Nucleus accumbens (tissue), 56 donors: ENCODE measurements around the gene SEPTIN7.

Source experiments
- DNase-seq, 56 donors: peaks; one replicate each; lab custom pipeline; 2025; lab: John Stamatoyannopoulos, UW

Gene SEPTIN7

GRCh38 chr7:35785250-35785649, 15.6 kb upstream of the SEPTIN7 start:
- DNase-seq = peak in 2 of 56 donors; percentile 16 to 21

- DNase-seq = no peak
Measured at GRCh38 chr7:35787925-35788324, 12.9 kb upstream of the SEPTIN7 start.

DNA sequence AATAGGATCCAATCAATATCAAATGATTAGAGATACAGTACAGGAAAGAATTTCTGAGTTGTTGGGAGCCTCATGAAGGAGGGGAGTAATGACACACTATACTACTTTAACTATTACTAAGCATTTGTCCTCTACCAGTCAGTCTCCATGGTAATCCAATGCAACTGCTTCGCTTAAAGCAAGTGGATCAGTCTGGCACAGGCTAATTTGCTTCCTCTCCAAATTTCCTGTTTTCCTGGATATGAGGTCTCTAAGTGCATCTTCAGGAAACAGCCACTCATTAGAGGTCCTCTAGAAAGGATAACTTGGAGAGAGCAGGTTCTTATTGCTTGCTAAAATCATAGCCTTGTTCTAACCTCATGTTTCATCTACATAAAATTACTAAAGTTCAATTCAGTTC, 8.4 kb upstream of the SEPTIN7 start:
- DNase-seq = no peak

- no peak for DNase-seq
Measured at GRCh38 chr7:35792873-35793489, 7.9 kb upstream of the SEPTIN7 start.

DNA sequence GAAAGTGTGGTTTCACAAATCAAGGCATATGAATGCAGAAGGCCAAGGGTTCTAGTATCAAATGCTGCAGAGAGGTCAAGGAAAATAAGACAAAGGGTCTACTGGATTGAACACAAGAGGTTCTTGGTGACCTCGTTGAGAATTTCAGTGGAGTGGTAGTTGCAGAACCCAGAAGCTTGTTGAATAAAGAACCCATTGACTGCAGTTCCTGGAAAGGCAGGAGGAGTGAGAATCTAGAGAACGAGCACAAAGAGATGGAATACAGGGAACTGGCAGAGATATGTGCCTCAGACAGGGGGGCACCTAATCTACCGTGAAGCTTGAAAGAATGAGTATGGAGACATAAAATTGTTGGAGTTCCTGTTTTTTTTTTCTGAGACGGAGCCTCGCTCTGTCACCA, 3.5 kb upstream of the SEPTIN7 start:
- DNase-seq = peak in 1 of 56 donors; percentile 23

- peak in 40 of 56 donors; percentile 39 to 96 (median 88) for DNase-seq
Measured at GRCh38 chr7:35799846-35800717, 775 bp upstream of the SEPTIN7 start.

DNA sequence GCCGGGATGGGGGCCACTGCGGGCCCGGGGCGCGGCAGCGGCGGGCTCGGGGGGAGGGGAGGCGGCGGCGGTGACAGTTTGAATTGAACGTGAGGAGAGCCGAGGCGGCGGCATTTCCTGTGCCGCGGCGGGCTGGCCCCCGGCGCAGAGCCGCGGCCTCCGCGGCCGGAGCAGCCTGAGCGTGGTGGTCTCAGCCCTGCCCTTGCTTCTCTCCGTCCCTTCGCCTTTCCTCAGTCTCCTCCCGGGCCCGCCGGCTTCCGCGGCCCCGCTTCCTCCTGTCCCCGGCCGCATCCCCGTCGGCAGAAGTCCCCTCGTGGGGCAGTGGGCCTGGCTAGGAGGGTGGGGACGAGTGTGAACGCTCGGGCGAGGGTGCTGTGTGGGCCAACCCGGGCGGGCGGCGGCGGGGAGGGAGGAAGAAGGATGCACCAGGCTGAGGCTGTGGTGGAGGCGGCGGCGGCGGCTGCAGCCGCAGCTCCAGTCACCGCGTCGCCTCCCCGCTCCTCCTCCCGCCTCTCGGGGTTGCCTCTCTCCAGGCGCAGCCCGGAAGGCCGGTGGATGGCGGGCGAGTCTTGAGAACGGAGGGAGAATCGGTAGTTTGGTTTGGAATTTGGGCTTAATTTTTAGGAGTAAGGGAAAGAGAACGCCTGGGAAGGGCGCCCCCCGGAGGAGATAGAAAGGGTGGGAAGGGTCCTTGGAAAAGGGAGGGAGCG, 690 bp downstream of the SEPTIN7 start:
- peak in 52 of 56 donors; percentile 10 to 86 (median 68) for DNase-seq

GRCh38 chr7:35802102-35802466, 1.2 kb downstream of the SEPTIN7 start:
- DNase-seq = no peak

GRCh38 chr7:35802649-35803048, 1.8 kb downstream of the SEPTIN7 start:
- peak in 1 of 56 donors; percentile 11 for DNase-seq

DNA sequence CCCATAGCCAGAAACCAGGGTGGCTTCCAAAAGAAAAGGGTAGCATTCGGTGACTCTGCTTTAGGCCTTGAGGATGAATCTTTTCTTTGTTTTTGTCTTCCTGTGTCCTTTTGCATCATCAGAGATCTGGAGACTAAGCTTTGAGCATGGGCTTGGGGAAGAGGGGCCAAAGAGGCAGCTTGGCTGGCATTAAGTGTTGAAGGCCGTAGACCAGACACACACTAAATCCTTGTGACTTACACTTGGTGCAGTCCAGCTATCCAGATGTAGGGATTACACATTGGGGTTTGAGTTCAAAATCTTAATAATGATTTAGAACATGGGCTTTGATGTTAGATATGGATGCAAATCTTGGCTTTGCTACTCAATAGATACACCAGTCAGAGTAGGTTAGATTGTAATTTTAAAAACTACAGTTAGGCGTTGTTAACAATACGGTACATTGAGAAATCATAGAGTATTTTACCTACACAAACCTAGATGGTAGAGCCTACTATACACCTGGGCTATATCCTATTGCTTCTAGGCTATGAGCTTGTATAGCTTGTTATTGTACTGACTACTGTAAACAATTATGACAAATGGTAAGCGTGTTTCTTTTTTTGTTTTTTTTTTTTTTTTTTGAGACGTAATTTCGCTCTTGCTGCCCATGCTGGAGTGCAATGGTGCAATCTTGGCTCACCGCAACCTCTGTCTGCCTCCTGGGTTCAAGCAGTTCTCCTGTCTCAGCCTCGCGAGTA, 3.5 kb downstream of the SEPTIN7 start:
- no peak for DNase-seq

- peak in 1 of 56 donors; percentile 11 for DNase-seq
Measured at GRCh38 chr7:35805876-35806275, 5.0 kb downstream of the SEPTIN7 start.

- DNase-seq = no peak
Measured at GRCh38 chr7:35816514-35816913, 15.7 kb downstream of the SEPTIN7 start.

DNA sequence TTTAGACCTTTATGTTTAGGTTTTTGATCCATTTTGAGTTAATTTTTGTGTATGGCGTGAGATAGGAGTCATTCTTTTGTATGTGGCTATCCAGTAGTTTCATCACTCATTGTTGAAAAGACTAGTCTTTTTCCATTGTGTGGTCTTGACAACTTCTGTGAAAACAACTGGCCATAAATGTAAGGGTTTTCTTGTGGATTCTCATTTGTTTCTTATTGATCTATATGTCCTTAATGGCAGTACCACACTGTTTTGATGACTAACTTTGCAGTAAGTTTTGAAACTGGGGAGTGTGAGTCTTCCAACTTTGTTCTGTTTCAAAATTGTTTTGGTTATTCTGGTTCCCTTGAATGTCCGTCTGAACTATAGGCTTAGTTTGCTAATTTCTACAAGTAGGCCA, 16.3 kb downstream of the SEPTIN7 start:
- DNase-seq = no peak

DNA sequence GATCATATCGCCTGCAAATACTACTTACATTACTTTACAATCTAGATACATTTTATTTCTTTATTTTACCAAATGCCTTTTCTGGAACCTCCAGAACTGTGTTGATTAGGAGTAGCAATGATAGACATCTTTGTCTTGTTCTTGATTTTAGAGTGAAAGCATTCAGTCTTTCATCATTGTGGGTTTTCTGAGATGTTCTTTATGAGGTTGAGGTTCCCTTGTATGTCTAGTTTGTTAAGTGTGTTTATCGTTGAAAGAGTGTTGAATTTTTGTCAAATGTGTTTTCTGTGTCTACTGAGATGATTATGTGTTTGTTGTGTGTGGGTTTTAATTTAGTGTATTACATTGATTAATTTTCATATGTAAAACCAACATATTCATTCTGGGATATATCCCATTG, 17.1 kb downstream of the SEPTIN7 start:
- no peak for DNase-seq

GRCh38 chr7:35818513-35818912, 17.7 kb downstream of the SEPTIN7 start:
- DNase-seq = no peak

DNA sequence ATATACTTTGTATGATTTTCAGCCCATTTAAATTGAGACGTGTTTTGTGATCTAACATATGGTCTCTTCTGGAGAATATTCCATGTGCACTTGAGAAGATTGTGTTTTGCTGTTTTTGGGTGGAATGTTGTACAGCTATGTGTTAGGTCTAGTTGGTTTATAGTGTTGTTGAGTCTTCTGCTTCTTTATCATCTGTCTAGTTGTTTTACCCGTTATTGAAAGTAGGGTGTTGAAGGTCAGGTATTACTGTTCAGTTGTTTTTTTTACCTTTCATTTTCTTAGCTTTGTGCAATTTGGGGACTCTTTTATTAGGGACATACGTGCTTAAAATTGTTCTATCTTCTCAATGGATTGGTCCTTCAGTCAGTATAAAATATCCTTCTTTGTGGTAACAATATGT, 18.5 kb downstream of the SEPTIN7 start:
- no peak for DNase-seq

DNA sequence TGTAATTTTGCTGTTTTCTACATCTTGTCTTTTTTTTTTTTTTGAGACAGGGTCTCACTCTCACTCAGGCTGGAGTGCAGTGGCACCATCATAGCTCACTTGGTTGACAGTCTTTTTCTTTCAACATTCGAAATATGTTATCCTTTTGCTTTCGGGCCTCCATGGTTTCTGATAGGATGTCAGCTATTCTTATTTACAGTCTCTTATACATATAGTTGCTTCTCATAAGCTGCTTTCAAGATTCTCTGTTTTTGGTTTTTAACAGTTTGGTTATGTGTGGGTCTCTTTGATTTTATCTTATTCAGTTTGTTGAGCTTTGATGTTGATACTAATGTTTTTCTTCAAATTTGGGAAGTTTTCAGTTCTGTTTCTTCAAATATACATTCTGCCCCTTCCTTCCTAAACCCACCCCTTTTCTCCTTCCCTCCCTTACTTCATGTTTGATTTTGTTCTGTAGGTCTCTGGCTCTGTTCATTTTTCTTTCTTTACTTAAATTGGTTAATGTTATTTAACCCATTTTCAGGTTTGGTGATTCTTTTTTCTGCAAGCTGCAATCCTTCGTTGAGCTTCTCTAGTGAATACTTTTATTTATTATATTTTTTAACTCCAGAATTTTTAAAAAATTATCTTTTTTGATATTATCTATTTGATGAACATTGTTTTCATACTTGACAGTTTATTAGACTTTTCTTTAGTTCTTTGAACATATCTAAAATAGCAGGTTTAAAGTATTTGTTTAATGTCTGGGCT, 19.3 kb downstream of the SEPTIN7 start:
- DNase-seq = no peak

DNA sequence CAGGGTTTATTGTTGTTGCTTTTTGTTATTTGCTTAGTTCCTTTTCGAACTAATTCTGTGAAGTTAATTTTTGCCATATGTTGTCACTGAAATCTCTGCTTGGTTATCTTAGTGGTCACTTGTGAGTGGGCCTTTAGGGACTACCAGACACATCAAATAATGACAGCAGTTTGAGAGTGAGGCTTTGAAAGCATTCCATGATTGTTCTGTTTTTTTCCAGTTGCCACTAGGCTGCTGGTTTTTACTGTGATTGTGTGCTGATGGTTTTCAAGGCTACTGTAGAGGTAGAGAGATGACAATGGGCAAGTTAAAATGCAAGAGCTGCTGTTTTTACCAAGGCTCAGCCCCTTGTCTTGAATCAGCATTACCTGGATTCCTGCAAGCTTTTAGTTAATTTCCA, 20.0 kb downstream of the SEPTIN7 start:
- DNase-seq = no peak

DNA sequence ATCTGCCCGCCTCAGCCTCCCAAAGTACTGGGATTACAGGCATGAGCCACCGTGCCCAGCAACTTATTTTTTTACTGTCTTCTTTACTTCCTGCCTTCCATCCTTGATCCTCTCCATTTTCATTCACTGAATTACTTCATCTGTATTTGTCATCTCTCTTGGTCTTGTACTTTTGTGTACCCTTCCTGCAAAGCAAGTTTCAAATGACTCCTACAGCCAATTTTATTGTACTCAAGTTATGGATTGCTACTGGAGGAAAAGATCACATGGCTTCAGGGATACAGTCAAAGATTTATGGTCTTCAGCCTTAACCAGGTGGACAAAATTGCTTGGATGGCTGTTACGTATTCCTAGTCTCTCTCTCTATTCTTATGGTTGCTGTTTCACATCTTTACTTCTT, 22.6 kb downstream of the SEPTIN7 start:
- no peak for DNase-seq

DNA sequence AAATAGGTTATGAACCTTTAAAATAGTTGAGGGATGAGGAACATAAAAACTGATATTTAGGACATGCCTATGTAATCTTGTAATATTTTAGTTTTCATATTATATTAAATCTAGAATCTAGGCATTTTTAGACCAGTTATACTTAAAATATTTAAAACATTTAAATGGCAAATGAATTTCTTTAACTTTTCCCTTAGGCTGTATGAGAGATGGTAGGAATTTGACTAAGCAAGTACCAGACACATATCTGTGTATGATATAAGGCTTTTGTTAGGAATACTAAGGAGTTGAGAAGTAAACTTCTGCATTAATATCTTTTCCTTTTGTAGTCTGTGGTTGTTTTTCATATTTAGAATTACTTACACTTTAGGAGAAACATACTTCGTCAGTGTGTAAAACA, 25.1 kb downstream of the SEPTIN7 start:
- no peak for DNase-seq
